ENCODE measurements around the gene RNF223.

Gene RNF223

DNA sequence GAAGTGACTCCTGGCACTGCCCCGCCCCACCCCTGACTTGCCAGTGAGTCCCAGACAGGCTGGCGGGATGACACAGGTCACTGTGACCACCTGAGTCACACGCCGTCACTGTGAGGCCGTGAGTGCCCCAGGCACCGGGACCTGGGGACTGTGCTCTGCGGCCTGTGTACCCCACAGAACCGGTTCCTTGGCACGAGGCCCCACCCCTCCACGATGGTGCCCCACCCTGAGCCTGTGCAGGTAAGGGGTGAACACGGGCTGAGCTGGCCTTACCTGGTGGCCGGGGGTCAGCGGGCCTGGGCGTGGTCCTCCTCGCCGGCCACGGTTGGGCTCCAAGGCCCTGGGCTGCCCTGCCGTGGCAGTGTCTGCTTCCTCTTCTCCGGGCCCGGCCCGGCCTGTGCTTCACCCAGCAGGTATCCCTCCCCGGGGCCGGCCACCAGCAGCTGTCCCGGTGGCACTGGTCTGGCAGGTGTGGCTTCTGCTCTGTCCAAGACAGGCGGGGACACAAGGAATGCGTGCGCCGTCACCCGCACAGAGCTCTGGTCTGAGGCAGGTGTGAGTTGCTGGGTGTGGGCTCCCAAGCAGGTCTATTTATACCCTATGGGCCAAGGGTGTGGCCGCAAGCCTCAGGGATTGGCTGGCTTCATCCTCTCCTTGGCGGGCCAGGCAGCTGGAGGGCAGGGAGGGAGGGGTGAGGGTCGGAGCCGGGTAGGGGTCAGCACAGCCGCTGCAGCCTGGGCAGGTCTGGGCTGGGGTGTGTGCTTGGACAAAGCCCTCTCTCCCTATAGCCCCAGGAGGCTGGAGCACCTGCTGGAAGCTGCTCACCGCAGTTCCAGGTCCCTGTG, at the start of gene RNF223:
Gene RNF223, minus strand, starts transcription at position 564 of the 845 bp plus-strand sequence. CDS start 1,740 bp downstream, outside the sequence.
- no peak for DNase-seq

DNA sequence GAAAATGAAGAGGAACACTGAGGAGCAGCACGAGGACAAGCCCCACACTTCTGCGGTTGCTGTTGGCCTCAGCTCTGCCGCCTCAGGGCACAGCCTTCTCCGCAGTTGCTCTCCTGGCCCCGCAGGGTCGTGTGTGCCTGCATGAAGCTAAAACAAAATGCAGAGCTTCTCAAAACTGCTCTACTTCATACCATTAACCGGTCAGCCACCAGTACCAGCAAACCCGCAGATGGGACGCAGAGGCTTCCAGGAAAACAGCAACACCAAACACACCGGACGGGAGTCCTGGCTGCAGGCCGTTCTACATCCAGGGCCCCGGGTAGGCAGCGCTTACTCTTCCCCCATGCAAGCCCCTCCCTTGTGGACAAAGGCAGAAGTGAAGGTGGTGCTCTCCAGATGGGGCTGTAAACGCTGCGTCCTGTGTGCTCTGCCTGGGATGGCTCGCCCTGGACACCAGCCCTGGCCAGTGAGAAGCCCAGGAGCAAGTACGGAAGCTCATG, 48.9 kb upstream of the RNF223 start:
- DNase-seq, result no peak

DNA sequence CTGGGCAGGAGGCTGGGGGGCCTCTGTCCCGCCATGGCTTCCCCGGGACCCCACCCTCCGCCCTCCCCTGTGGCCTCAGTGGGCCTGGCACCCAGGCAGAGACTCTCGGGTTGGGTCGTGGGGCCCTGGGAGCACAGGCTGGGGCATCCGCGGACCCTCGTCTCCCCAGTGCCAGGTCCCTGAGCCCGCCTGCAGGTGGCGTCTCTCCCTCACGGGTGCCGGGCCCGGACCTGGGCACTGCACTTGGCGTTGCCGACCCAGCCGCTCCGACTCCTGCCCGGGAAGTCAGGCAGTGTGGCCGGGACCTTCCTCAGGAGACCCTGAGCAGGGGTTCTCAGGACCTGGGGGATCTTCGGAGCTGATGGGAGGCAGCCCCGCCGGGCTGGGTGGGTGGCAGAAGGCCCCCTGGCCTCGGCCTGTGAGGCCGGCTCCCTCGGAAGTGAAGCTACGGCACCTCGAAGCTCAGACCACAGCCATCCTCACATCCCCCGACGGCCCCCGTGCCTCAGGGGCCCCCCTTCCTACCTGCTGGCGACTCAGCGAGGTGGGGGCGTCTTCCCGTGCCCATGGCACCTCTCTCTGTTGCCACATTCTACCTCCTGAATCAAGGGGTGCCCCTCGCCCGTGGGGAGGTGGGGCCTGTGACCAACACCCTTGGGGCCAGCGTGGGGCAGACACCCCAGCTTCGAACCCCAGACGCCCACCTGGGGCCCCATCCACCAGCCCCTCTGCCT, 48.1 kb upstream of the RNF223 start:
- DNase-seq, result peak; percentile 60

DNA sequence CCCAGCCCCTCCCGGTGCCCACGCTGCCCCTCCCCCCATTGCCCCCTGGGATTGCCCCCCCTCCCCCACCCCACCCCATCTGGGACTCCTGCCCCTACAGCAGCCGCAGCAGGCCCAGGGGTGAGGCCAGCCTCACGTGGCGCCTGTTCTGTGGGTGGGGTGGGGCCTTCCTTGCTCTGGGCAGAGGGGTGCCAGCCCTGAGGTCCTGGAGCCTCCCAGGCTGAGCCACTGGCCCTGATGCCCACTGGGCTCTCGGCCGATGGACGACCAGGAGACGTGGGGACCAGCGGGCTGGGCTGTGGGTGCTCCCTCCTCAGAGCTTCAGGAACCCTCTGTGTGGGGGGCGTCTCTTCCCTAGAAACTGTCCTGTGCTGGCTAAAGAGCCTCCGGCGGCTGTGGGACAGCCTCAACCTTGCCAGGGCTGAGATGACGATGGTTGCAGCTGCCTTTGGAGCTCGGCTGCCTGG, 47.5 kb upstream of the RNF223 start:
- no peak for DNase-seq

DNA sequence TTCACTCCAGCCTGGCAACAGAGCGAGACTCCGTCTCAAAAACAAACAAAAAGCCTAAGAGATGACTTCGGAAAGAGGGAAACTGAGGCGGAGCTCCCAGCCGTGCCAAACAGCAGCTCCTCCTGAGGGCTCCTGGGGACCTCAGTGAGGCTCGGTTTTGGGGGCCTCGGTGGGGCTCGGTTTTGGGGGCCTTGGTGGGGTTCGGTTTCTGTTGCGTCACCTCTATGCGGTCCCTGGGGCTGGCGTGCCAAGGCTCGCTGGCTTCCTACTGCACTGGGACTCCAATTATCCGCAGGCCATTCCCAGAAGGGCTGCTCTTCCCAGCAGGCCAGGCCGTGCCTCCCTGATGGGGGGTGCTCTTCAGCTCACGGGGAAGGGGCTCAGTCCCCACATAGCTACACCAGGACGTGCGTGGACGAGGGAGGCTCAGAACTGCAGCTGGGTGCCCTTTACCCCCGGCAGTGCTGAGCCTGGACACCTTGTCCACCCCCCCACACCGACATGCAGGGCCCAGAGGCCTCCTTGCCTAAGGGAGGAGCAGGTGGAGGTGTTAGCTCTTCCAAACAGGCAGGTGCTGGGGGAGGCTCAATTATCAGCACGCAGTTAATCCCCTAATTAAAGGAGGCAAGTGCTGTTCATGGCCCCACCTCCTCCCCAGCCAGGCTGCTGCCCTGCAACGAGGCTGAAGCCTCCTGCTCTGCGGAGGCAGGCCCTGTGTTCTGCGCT, 46.9 kb upstream of the RNF223 start:
- peak; percentile 70 for DNase-seq

DNA sequence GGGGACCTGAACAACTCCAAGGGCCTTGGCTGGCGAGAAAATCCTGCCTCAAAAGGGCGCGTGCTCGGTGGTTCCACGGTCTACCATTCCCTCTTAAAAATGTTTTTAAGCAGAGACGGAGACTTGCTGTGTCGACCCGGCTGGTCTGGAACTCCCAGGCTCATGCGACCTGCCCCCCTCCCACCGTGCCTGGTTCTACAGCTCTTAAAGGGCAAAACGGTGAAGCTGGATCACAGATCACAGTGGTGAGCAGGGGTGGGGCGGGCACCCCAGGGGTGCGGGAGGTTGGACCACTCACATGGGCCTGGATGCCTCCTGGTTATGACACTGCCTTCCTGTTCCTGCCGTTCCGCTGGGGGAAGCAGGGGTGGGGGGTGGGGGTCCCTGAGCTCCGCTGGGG, 46.0 kb upstream of the RNF223 start:
- no peak for DNase-seq

DNA sequence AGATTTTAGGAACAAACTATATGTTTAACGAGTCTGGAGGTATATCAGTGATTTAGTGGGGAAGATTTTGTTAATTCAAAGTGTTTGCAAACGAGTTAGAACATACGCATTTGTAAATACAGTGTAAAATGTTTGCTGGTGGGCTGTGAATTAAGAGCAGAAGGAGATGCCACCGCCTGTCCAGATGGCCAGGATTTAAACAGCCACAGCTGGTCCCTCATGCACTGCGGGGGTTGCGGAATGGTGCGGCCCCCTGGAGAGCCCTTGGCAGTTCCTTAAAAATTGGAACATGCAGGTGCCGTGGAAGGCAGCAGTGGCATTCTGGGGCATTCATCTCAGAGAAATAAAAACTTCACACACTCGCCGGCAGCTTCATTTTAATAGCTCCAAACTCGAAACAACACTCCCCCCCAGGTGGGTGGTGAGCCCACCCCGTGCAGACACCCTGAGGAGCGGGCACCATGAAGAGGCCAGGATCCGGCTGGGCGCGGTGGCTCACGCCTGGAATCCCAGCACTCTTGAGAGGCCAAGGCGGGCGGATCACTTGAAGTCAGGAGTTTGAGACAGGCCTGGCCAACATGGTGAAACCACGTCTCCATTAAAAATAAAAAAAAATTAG, 45.3 kb upstream of the RNF223 start:
- no peak for DNase-seq

DNA sequence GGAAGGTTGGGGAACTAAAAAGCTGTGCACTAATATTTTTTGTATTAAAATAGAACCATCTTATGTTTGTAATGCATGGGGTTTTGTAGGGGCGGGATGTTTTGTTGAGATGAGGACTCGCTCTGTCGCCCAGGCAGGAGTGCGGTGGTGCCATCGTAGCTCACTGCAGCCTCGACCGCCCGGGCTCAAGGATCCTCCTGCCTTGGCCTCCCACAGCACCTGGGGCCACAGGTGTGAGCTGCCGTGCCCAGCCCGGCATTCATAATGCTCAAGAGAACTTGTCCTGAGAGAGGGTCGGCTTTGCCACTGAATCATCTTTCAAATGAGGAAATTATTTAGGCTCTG, 44.7 kb upstream of the RNF223 start:
- no peak for DNase-seq

DNA sequence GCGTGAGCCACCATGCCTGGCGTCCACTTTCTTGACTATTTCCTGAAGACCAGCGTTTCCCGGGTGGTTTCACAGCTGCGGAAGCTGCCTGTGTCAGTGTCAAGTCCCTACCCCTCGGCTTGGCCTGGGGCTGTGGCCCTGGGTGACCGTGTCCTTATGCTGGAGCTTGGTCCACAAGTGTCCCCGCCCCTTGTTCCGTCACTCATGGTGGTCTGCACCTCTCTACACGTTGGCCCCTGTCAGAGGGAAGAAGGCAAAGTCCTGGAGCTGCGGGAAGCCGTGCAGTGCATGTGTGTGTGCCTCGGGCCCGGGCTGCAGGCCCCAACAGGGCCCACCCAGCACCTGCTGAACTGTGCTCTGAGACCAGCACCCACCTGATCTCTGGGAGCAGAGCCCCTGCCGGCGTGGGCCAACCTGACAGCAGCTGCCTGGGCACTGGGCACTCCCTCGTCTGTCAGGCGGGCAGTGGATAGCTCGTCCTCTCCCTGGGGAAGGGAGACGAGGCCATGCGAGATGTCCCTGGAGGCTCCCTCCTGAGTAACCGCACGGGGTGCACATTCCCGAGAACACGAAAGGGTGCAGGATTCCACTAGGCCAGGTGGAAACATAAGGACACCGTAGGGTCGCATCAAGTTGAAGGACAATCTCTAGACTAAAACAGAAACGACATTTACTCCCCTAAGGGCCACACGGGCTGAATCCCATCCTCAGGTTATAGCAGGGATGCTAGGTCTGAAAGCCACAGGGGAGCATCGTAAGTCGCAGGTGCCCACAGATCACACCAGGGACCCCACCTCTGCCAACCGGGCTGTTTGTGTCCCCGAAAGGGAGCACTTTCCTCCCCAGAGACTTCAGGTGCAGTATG, 44.1 kb upstream of the RNF223 start:
- no peak for DNase-seq

DNA sequence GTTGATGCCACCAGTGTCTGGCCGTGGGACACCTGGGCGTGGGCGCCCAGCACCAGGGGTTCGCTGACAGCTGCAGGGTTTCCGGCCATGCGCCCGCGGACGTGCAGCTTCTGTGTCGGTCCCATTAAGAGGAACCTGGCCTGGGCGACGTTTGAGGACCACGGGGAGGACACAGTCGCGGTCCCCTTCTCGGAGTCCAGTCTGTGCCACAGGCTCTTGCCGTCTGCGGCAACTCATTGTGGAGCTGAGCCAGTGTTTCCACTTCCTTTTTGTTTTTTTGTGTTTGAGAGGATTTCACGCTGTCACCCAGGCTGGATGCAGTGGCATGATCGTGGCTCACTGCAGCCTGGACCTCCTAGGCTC, 43.3 kb upstream of the RNF223 start:
- DNase-seq, result no peak

DNA sequence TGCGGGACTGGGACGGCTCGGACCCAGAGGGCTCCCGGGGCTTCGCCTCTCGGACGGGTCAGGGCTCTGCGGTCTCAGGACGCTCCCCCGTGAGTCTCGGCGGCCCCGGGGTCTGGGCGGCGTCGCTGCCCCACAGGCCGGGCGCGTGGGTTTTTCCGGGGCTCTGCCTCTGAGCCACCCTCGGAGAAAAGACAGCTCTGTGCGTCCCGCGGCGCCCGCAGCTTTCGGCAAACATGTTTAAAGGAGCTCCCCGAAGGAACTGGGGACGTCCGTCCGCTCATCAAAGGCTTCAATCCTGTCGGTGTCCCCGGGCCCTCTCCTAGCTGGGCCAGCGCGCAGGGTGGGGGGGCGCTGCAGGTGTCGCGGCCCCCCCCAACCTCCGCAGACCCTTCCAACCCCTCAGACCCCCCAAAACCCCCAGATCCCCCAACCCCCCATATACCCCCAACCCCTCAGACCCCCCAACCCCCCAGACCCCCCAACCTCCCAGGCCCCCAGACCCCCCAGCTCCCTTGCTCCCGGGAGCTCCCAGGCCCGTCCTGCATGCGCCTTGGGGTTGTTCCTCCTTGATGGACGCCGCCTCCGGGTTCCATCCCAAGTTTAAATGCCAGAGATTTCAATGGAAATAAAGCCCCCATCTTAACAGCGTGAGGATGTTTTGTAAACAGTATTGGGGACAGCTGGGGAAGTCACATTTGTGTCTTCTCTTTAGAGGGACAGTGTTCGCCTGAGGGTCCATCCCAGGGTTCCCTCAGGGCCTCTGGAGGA, 42.8 kb upstream of the RNF223 start:
- DNase-seq, result no peak

DNA sequence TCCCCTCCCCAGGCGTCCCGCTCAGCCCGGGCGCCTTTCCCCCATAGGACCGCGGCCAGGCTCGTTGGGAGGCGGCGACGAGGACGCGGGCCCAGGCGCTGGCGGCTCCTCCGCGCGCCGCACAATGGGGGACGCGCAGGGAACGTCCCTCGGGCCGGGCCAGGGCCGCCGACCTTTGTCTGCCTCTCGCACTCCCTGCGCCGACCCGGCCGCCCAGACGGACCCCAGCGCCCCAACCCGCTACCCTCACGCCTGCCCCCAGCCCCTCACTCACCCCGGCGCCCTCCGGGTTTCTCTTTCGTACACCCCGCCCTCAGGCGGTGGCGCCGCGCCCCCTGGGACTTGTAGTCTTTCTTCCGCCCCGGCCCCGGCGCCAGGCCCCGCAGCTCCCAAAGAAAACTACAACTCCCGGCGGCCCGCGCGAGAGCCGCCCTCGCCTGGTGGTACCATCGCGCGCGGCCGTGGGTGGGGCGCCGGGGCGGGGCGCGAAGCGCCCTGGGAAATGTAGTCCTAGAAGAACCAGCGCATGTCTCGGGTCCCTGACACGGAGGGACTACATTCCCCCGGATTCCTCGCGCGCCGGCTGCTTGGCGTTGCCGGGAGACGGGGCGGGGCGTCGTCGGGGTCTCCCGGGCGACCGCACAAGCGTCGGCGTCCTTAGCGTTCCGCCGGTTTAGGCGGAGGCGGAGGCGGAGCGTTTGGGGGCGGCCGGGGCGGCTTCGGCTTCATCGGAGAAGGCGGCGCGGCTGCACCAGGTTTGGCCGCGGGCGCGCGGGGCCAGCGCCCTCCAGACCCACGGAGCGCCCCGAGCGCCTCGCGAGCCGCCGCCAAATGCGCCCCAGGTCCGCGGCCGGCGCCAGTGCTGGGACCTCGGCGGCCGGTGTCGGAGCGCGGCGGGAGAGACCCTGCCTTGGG, 41.9 kb upstream of the RNF223 start, which contains the start of gene C1orf159:
Gene C1orf159, minus strand, starts transcription at position 304 of the 915 bp plus-strand sequence. CDS start 24,546 bp downstream, outside the sequence.
- peak; percentile 97 for DNase-seq

DNA sequence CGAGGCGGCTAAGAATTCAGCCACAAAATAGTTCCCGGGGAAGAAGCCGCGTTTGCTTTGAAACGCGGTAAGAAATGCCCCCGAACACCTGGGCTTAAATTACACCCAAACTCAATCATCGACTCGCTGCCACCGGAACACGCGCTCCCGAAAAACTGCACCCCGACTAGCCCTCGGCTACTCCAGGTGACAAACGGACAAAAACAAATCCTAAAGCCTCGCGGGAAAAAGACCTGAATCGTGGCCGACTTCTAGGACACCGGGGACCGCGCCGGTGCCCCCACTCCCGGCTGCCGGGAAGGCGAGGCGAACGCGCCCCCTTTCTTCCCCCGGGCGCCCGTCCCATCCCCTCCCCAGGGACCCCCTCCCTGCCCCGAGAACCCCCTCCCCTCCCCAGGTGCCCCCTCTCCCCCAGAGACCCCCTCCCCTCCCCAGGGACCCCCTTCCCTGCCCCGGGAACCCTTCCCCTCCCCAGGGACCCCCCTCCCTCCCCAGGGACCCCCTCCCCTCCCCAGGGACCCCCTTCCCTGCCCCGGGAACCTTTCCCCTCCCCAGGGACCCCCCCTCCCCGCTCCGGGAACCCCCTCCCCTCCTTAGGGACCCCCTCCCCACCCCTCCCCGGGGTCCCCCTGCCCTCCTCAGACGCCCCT, 41.2 kb upstream of the RNF223 start:
- DNase-seq, result no peak

DNA sequence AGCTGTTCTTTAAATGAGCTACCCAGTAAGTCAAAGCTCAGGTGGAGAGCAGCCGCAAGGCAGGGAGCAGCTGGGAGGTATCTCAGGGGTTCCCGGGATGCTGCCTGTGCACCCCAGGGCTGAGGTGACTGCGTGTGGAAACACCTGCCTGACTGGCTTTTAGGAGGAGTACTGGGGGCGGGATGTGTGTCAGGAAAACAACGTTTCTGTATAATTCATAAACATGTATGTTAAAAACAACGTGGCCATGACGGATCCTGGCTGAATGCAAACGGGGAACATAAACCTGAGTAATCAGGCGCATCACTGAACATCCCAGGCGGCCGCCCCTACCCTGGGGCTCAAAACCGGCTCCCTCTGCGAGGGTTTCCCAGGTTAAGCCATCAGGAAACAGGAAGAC, 40.3 kb upstream of the RNF223 start:
- DNase-seq, result no peak

DNA sequence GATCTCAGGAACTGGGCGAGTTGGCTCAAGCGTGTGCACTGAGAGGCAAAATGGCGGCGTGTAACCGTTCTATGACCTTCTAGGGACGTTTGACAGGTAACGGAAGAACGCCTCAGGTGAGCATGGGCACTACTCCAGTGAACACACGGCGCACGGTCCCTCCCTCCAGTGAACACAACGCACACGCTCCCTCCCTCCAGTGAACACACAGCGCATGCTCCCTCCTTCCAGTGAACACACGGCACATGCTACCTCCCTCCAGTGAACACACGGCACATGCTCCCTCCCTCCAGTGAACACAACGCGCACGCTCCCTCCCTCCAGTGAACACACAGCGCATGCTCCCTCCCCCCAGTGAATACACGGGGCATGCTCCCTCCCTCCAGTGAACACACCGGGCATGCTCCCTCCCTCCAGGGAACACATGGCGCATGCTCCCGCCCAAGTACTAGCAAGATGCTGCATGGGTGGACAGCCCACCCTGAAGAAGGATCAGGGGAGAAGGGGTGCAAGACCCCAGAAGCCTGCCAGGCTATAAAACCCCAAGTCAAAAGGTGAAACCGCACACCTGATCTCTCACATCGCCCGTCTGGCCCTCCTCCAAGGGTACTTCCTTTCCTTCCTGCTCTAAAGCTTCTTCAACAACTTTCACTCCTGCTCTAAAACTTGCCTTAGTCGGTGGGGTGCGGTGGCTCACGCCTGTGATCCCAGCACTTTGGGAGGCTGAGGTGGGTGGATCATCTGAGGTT, 38.3 kb upstream of the RNF223 start:
- DNase-seq, result no peak

DNA sequence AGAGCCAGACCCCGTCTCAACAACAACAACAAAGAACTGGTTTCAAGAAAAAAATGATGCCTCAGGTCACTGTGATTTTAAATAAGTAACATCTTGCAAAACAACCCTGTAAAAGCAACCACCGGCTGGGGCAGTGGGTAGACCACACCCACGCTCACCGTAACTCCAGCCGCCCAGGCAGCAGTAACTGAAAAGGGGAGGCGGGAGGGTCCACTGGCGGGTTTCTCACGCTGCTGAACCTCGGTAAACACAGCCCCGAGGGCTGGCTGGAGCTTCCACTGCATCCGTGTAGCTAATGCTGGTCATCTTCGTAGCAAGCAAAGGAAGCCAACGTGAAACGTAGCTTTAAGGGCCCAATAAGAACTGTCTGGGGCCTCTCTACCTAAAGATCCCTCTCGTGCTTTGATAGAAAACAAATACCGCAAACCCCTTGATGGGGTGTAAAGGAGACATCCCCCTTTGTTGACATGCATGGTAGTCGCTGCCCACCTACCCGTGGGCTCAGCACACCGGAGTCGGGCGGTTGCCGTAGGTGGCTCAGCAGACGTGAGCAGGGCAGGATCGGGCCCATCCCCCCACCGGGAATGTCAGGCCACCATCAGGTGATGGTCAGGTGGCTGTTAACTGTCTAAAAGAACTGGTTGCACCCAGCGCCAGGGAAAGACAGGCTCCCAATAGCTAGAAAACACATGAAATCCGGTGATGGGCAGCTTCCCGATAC, 37.6 kb upstream of the RNF223 start:
- DNase-seq, result no peak

DNA sequence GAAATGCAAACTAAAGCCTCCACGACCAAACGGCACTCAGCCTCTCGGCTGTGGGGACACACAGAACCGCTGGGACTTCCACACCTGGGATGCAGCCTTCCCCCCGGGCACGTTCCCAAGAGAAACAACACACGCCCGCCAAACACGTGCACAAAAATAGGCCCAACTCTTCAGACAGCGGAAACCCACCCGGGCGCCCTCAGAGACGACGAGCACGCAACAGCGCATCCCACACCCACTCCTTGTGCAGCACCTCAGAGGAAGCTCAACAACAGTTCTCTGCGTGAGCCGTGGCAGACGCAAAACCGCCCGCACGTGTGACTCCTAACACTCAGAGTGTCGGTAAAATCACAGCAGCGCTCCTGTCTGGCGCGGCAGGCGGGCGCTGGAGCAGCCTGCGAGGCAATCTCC, 36.5 kb upstream of the RNF223 start:
- no peak for DNase-seq

DNA sequence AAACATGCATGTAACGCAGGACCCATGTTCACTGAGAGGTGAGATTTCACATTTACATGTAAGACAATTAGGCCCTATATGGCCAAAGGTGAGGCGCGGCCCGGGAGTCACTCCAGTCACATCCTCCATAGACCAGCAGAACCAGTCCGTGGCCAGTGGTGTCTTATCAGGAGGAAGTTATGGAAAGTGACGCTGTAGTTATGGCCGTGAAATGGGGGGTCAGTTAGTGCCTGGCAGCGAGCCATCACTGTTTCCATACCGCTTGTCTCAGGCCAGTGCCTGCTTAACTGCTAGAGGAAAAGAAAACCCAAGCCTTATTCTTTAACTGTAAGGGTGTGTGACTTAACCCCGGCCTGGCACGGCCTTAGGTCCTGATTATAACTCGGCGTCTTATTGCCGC, 35.6 kb upstream of the RNF223 start:
- no peak for DNase-seq

Data from NCI-H1105 treated with DMSO at 0.1 percent for 48 hours (cell line).